RWPE1 (cell line): ENCODE results near the gene LRP1B.

ENCODE experiments used
- CTCF ChIA-PET: fragments of 350-600 bp; sonication (Branson Sonifier 250); formaldehyde crosslinking; extraction: SDS; loops from one replicate; lab custom pipeline; 2021; lab: Yijun Ruan, JAX
- POLR2A ChIA-PET: fragments of 400-600 bp; formaldehyde crosslinking; extraction: SDS; loops from one replicate; lab custom pipeline; 2020; ENCODE audit warnings: antibody characterized with exemption; ENCODE audit not compliant: low non-redundant PET; lab: Yijun Ruan, JAX
- DNase-seq: peaks from one replicate; pipeline ENCODE4 v3.0.0; 2012; ENCODE audit warnings: low spot score
- H3K27ac ChIP-seq: fragments of 450-650 bp; 2 replicates; pipeline ENCODE4 v1.5.1; 2017
- CTCF ChIP-seq: fragments of 450-650 bp; conservative IDR thresholded peaks from 2 replicates; pipeline ENCODE4 v1.5.1; 2017; ENCODE audit warnings: low read depth, mild to moderate bottlenecking

The LRP1B gene

GRCh38 chr2:141806090-141806489 lies 324.7 kb downstream of the LRP1B start:
- no peak for TF ChIP-seq CTCF
- DNase-seq: no peak
- CTCF ChIA-PET: interaction anchor here (0.7 kb wide), 1 partner anchor 56 kb away, joined by 4 read pairs; no protein-coding TSS in a partner anchor
- H3K27ac ChIP-seq: no peak overlapping the region
- POLR2A ChIA-PET: no interaction called here

- ChIA-PET POLR2A (no interaction called here), CTCF (no interaction called here)
- DNase-seq: no peak
- TF ChIP-seq CTCF: no peak
- H3K27ac ChIP-seq: no peak overlapping the region
Observed at GRCh38 chr2:141805302-141805701, 325.5 kb downstream of the LRP1B start.

- no peak for TF ChIP-seq CTCF
- POLR2A ChIA-PET: no interaction called here
- CTCF ChIA-PET: no interaction called here
- DNase-seq: no peak
- no peak overlapping the region for H3K27ac ChIP-seq
Observed at GRCh38 chr2:141796449-141796848, 334.4 kb downstream of the LRP1B start.

- ChIA-PET POLR2A (no interaction called here), CTCF (no interaction called here)
- no peak overlapping the region for H3K27ac ChIP-seq
- TF ChIP-seq CTCF: no peak
- DNase-seq: no peak
Observed at GRCh38 chr2:141791521-141791920, 339.3 kb downstream of the LRP1B start.

GRCh38 chr2:141782574-141782973 lies 348.2 kb downstream of the LRP1B start:
- TF ChIP-seq CTCF: no peak
- ChIA-PET CTCF (no interaction called here), POLR2A (no interaction called here)
- DNase-seq: no peak
- no peak overlapping the region for H3K27ac ChIP-seq

GRCh38 chr2:141778315-141778835 lies 352.4 kb downstream of the LRP1B start:
- ChIA-PET POLR2A (no interaction called here), CTCF (no interaction called here)
- DNase-seq: no peak
- no peak for TF ChIP-seq CTCF
- no peak overlapping the region for H3K27ac ChIP-seq
